Stimulated activated CD8-positive, alpha-beta memory T cell treated with anti-CD3 and anti-CD28 coated beads, Interleukin-15, amount 100 ng/mL, for 4 hours (primary cell): ENCODE measurements around the gene CSTF3.
"Not testable (repeated sequence)": the region's sequence is repeated elsewhere in the genome, so short reads cannot be mapped to it uniquely, and the experiment has no call there.

Source experiments
- DNase-seq, 2 donors: peaks; one replicate each; pipeline ENCODE4 v3.0.0-alpha.2; 2020; ENCODE audit warnings: low read depth in 2 of 2

The CSTF3 gene

GRCh38 chr11:33161120-33162005 lies at the start of gene CSTF3:
Gene CSTF3, minus strand, starts transcription at chr11:33161480. Its CDS starts 155 bp downstream, at chr11:33161325.
- DNase-seq: peak; percentile 86 to 94

GRCh38 chr11:33208150-33208549 lies 46.9 kb upstream of the CSTF3 start:
- DNase-seq: no peak

- no peak for DNase-seq
These were observed 46.2 kb upstream of the CSTF3 start for GRCh38 chr11:33207408-33207985.

- no peak for DNase-seq
These were observed 36.8 kb upstream of the CSTF3 start for GRCh38 chr11:33197915-33198727.

- no peak for DNase-seq
These were observed 34.3 kb upstream of the CSTF3 start for GRCh38 chr11:33195462-33196173.

GRCh38 chr11:33194455-33194854 lies 33.2 kb upstream of the CSTF3 start:
- DNase-seq: no peak

GRCh38 chr11:33191467-33191866 lies 30.2 kb upstream of the CSTF3 start:
- DNase-seq: no peak

GRCh38 chr11:33187998-33188722 lies 26.9 kb upstream of the CSTF3 start:
- DNase-seq: no peak

- DNase-seq: no peak
These were observed 24.5 kb upstream of the CSTF3 start for GRCh38 chr11:33185756-33186155.

GRCh38 chr11:33182246-33182878 lies 21.1 kb upstream of the CSTF3 start:
- no peak for DNase-seq

GRCh38 chr11:33179348-33179803 lies 18.1 kb upstream of the CSTF3 start:
- DNase-seq: no peak

GRCh38 chr11:33178443-33179180 lies 17.3 kb upstream of the CSTF3 start:
- no peak for DNase-seq

- no peak for DNase-seq
These were observed 16.5 kb upstream of the CSTF3 start for GRCh38 chr11:33177676-33178336.

- not testable (repeated sequence) for DNase-seq
These were observed 15.5 kb upstream of the CSTF3 start for GRCh38 chr11:33176760-33177159.

GRCh38 chr11:33172996-33173395 lies 11.7 kb upstream of the CSTF3 start:
- DNase-seq: no peak

GRCh38 chr11:33172345-33172744 lies 11.1 kb upstream of the CSTF3 start:
- no peak for DNase-seq

GRCh38 chr11:33171251-33171650 lies 10.0 kb upstream of the CSTF3 start:
- no peak for DNase-seq

GRCh38 chr11:33168709-33169200 lies 7.5 kb upstream of the CSTF3 start:
- no peak for DNase-seq

GRCh38 chr11:33162831-33163230 lies 1.6 kb upstream of the CSTF3 start:
- no peak for DNase-seq
